HL-60 (cell line): ENCODE data around the gene NOTCH4.

Experiments
- DNase-seq, 2 experiments: peaks; one replicate each; pipeline ENCODE4 v3.0.0-alpha.2; 2010 to 2020; ENCODE audit warnings: low read depth in 1 of 2, low spot score in 1 of 2
- H3K27ac ChIP-seq: fragments of 250-450 bp; sonication (Bioruptor Pico); replicated peaks from 2 replicates; pipeline ENCODE4 v1.5.1; 2020; ENCODE audit warnings: mild to moderate bottlenecking, moderate library complexity
- H3K27me3 ChIP-seq: fragments of 250-450 bp; sonication (Bioruptor Pico); 2 replicates; pipeline ENCODE4 v1.5.1; 2021; ENCODE audit warnings: mild to moderate bottlenecking, moderate library complexity; ENCODE audit not compliant: insufficient read depth, poor library complexity, severe bottlenecking
- H3K4me3 ChIP-seq: replicated peaks from 2 replicates; pipeline ENCODE4 v1.5.1; 2011; ENCODE audit warnings: mild to moderate bottlenecking, control low read depth, low read length; ENCODE audit not compliant: insufficient read depth
- CTCF ChIP-seq: IDR thresholded peaks from one replicate; pipeline ENCODE4 v1.5.1; 2011; ENCODE audit warnings: low read length, control low read depth, inconsistent platforms; ENCODE audit not compliant: insufficient read depth
- GABPA ChIP-seq: IDR thresholded peaks from 2 replicates; pipeline ENCODE4 v1.6.1; 2012; ENCODE audit warnings: low read depth
- POLR2AphosphoS5 ChIP-seq: IDR thresholded peaks from 2 replicates; pipeline ENCODE4 v1.6.1; 2012; ENCODE audit warnings: low read depth
- REST ChIP-seq: IDR thresholded peaks from 2 replicates; pipeline ENCODE4 v1.6.1; 2012; ENCODE audit warnings: low read depth; ENCODE audit not compliant: insufficient replicate concordance
- SPI1 ChIP-seq: IDR thresholded peaks from 2 replicates; pipeline ENCODE4 v1.6.1; 2012; ENCODE audit warnings: low read depth, mild to moderate bottlenecking, borderline replicate concordance

NOTCH4 gene

GRCh38 chr6:32198866-32199265, 25.0 kb downstream of the NOTCH4 start:
- no peak for DNase-seq
- no peak overlapping the region for H3K27ac ChIP-seq
- H3K4me3 ChIP-seq: no peak overlapping the region
- no peak for TF ChIP-seq GABPA
- TF ChIP-seq CTCF: no peak
- no peak for TF ChIP-seq POLR2AphosphoS5
- TF ChIP-seq REST: no peak
- TF ChIP-seq SPI1: no peak
- no peaks in the 10 kb centered on the region for H3K27me3 ChIP-seq

GRCh38 chr6:32198345-32198696, 25.5 kb downstream of the NOTCH4 start:
- no peak for TF ChIP-seq REST

GRCh38 chr6:32196682-32197616, 26.9 kb downstream of the NOTCH4 start:
- Histone ChIP-seq H3K27me3 (no peaks in the 10 kb centered on the region), H3K4me3 (peak overlapping the region; percentile 61), H3K27ac (peak overlapping the region; percentile 90)
- TF ChIP-seq CTCF (no peak), SPI1 (peak; percentile 4; the same call in 1 of the 2 replicates)
- peak in 1 of 2 experiments; percentile 60 for DNase-seq

More at GRCh38 chr6:32198345-32198696, 25.5 kb downstream of the NOTCH4 start:
- DNase-seq: no peak
- Histone ChIP-seq H3K27ac (no peak overlapping the region), H3K27me3 (no peaks in the 10 kb centered on the region), H3K4me3 (no peak overlapping the region)

- Histone ChIP-seq H3K27me3 (no peaks in the 10 kb centered on the region), H3K27ac (peak overlapping the region; percentile 90), H3K4me3 (peak overlapping the region; percentile 61)
- peak; percentile 90 for TF ChIP-seq POLR2AphosphoS5
- no peak for TF ChIP-seq REST
- no peak for TF ChIP-seq GABPA
- DNase-seq: peak; percentile 74 to 77
Observed at GRCh38 chr6:32195902-32196681, 27.8 kb downstream of the NOTCH4 start.
